Measurements from ENCODE around the gene RASSF9. TPM values are rescaled to one million over a fixed set of nuclear protein-coding genes. Genes with fewer than 3 reads are reported as not detected.

RASSF9 gene
- total RNA-seq, 1 experiment from 2014 or later = not detected

DNA sequence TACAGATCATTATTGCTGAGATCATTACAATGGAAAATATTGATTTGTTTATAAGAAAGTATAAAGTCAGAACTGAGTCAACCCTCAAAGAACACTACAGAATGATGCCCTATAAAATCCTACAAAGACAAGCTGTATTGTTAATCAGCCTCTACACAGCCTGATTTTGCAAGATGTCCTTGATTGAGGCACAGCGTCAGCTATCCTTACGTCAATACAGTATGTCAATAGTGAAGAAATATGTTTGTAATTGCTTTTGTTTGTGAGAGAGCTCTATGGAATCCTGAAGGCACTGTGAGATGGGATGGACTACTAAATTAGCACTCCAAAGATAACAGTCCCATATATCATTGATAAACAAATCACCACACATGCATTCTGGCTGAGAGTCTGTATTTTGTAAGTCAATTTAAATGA, 70.7 kb downstream of the RASSF9 start:
- H3K9me2 ChIP-seq (replicated peaks; ENCODE audit: low read length) = no peaks in the 10 kb centered on the region
- BruUV-seq (replicated peaks) = no TSS peak
- CTCF ChIA-PET = no interaction called here
- ATAC-seq (no peak), DNase-seq (no peak)
- H3K36me3 ChIP-seq (ENCODE audit: low read depth, low read length) = no peaks in the 10 kb centered on the region
- no peak overlapping the region for H2AFZ ChIP-seq (ENCODE audit: low read length)
- no peaks in the 10 kb centered on the region for H3K4me1 ChIP-seq (ENCODE audit: insufficient read depth, low read length)
- no peak for TF ChIP-seq EZH2phosphoT487 (IDR thresholded peaks at IDR 0.05; ENCODE audit: borderline replicate concordance, low read length)
- TF ChIP-seq EZH2 (IDR thresholded peaks at IDR 0.05; ENCODE audit: low read length, unreplicated experiment) = no peak
- TF ChIP-seq, protein P1, sequence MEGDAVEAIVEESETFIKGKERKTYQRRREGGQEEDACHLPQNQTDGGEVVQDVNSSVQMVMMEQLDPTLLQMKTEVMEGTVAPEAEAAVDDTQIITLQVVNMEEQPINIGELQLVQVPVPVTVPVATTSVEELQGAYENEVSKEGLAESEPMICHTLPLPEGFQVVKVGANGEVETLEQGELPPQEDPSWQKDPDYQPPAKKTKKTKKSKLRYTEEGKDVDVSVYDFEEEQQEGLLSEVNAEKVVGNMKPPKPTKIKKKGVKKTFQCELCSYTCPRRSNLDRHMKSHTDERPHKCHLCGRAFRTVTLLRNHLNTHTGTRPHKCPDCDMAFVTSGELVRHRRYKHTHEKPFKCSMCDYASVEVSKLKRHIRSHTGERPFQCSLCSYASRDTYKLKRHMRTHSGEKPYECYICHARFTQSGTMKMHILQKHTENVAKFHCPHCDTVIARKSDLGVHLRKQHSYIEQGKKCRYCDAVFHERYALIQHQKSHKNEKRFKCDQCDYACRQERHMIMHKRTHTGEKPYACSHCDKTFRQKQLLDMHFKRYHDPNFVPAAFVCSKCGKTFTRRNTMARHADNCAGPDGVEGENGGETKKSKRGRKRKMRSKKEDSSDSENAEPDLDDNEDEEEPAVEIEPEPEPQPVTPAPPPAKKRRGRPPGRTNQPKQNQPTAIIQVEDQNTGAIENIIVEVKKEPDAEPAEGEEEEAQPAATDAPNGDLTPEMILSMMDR (conservative IDR thresholded peaks at IDR 0.05; ENCODE audit: low read depth, low read length) = no peak
- no peak overlapping the region for H3K27ac ChIP-seq (ENCODE audit: low read length)
- no peaks in the 10 kb centered on the region for H3K27me3 ChIP-seq (ENCODE audit: low read length)
- H3K9ac ChIP-seq (ENCODE audit: low read length) = no peak overlapping the region
- intact Hi-C loops (cut with micrococcal nuclease) = no loop called here
- no peak overlapping the region for H3K4me3 ChIP-seq (ENCODE audit: low read length)
- H3K79me2 ChIP-seq (ENCODE audit: low read length) = no peaks in the 10 kb centered on the region
- no peaks in the 10 kb centered on the region for H3K9me3 ChIP-seq (ENCODE audit: low read length)
- H3K4me2 ChIP-seq (ENCODE audit: low read length) = no peak overlapping the region
- no peaks in the 10 kb centered on the region for H3F3A ChIP-seq (ENCODE audit: low read length, unreplicated experiment)
- no peaks in the 10 kb centered on the region for H4K20me1 ChIP-seq (ENCODE audit: low read length)
- POLR2A ChIA-PET (ENCODE audit: unreplicated experiment) = no interaction called here

DNA sequence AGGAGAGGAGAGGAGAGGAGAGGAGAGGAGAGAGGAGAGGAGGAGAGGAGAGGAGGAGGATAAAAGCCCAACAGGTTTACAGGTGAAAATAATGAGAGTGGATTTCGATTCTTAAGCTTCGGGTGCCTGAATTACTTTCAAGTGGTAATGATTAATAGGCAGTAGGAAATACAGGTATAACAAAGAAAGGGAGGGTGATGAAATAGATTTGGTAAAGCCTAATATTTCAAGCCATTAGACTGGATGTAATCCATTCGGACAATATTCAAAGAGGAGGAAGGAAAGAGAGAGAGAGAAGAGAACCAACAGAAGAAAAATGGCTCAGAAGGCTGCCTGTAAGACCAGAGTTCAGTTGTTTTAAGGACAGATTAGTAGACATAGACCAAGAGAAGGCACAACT, 76.6 kb downstream of the RASSF9 start:
- no peaks in the 10 kb centered on the region for H4K20me1 ChIP-seq (ENCODE audit: low read length)
- CTCF ChIA-PET = no interaction called here
- no peaks in the 10 kb centered on the region for H3K4me1 ChIP-seq (ENCODE audit: insufficient read depth, low read length)
- no peaks in the 10 kb centered on the region for H3F3A ChIP-seq (ENCODE audit: low read length, unreplicated experiment)
- BruUV-seq (replicated peaks) = no TSS peak
- H3K9me3 ChIP-seq (ENCODE audit: low read length) = no peaks in the 10 kb centered on the region
- TF ChIP-seq EZH2phosphoT487 (IDR thresholded peaks at IDR 0.05; ENCODE audit: borderline replicate concordance, low read length) = no peak
- TF ChIP-seq, protein P1 (conservative IDR thresholded peaks at IDR 0.05; ENCODE audit: low read depth, low read length) = no peak
- TF ChIP-seq EZH2 (IDR thresholded peaks at IDR 0.05; ENCODE audit: low read length, unreplicated experiment) = no peak
- H2AFZ ChIP-seq (ENCODE audit: low read length) = no peak overlapping the region
- POLR2A ChIA-PET (ENCODE audit: unreplicated experiment) = interaction anchor here (0.7 kb wide), 1 partner anchor 1954 kb away, joined by 5 read pairs; no protein-coding TSS in a partner anchor
- H3K79me2 ChIP-seq (ENCODE audit: low read length) = no peaks in the 10 kb centered on the region
- H3K36me3 ChIP-seq (ENCODE audit: low read depth, low read length) = no peaks in the 10 kb centered on the region
- H3K4me3 ChIP-seq (ENCODE audit: low read length) = no peak overlapping the region
- H3K9ac ChIP-seq (ENCODE audit: low read length) = no peak overlapping the region
- H3K27me3 ChIP-seq (ENCODE audit: low read length) = no peaks in the 10 kb centered on the region
- no peak overlapping the region for H3K4me2 ChIP-seq (ENCODE audit: low read length)
- intact Hi-C loops (cut with micrococcal nuclease) = no loop called here
- DNase-seq (no peak), ATAC-seq (no peak)
- no peak overlapping the region for H3K27ac ChIP-seq (ENCODE audit: low read length)
- H3K9me2 ChIP-seq (replicated peaks; ENCODE audit: low read length) = no peaks in the 10 kb centered on the region

DNA sequence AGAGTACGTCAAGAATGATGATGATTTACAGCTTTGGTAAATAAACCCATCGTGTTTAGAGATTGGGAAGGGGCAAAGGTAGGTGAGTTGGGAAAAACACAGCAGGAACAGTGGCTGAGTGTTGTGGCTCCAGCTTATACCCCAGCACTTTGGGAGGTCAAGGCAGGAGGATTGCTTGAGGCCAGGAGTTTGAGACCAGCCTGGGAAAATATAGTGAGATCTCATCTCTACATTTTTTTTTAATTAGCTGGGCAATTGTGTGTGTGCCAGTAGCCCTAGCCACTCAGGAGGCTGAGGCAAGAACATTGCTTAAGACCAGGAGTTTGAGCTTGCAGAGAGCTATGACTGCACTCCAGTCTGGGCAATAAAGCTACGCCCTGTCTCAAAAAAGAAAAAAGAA, 77.1 kb downstream of the RASSF9 start:
- H2AFZ ChIP-seq (ENCODE audit: low read length) = no peak overlapping the region
- H3K9me2 ChIP-seq (replicated peaks; ENCODE audit: low read length) = no peaks in the 10 kb centered on the region
- H3K36me3 ChIP-seq (ENCODE audit: low read depth, low read length) = no peaks in the 10 kb centered on the region
- ATAC-seq (no peak), DNase-seq (no peak)
- no peaks in the 10 kb centered on the region for H3K9me3 ChIP-seq (ENCODE audit: low read length)
- H3F3A ChIP-seq (ENCODE audit: low read length, unreplicated experiment) = no peaks in the 10 kb centered on the region
- H3K79me2 ChIP-seq (ENCODE audit: low read length) = no peaks in the 10 kb centered on the region
- no TSS peak for BruUV-seq (replicated peaks)
- no peak overlapping the region for H3K4me2 ChIP-seq (ENCODE audit: low read length)
- H3K9ac ChIP-seq (ENCODE audit: low read length) = no peak overlapping the region
- ChIA-PET POLR2A (ENCODE audit: unreplicated experiment) (no interaction called here), CTCF (no interaction called here)
- H3K27me3 ChIP-seq (ENCODE audit: low read length) = no peaks in the 10 kb centered on the region
- no peaks in the 10 kb centered on the region for H4K20me1 ChIP-seq (ENCODE audit: low read length)
- H3K4me1 ChIP-seq (ENCODE audit: insufficient read depth, low read length) = no peaks in the 10 kb centered on the region
- intact Hi-C loops (cut with micrococcal nuclease) = no loop called here
- H3K27ac ChIP-seq (ENCODE audit: low read length) = no peak overlapping the region
- no peak overlapping the region for H3K4me3 ChIP-seq (ENCODE audit: low read length)
- no peak for TF ChIP-seq EZH2phosphoT487 (IDR thresholded peaks at IDR 0.05; ENCODE audit: borderline replicate concordance, low read length)
- TF ChIP-seq, protein P1 (conservative IDR thresholded peaks at IDR 0.05; ENCODE audit: low read depth, low read length) = no peak
- TF ChIP-seq EZH2 (IDR thresholded peaks at IDR 0.05; ENCODE audit: low read length, unreplicated experiment) = no peak
